ENCODE results near the gene CHAC2.

DNA sequence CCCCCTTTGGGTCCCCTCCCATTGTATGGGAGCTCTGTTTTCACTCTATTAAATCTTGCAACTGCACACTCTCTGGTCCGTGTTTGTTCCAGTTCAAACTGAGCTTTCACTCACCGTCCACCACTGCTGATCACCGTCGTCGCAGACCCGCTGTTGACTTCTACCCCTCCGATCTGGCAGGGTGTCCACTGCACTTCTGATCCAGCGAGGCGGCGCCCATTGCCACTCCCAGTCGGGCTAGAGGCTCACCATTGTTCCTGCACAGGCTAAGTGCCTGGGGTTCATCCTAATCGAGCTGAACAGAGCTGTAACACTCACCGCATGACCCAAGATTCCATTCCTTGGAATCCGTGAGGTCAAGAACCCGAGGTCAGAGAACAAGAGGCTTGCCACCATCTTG is 11.0 kb upstream of the CHAC2 start:
- TF ChIP-seq POLR2A (IDR thresholded peaks at IDR 0.05): no peak
- TF ChIP-seq, protein P1, sequence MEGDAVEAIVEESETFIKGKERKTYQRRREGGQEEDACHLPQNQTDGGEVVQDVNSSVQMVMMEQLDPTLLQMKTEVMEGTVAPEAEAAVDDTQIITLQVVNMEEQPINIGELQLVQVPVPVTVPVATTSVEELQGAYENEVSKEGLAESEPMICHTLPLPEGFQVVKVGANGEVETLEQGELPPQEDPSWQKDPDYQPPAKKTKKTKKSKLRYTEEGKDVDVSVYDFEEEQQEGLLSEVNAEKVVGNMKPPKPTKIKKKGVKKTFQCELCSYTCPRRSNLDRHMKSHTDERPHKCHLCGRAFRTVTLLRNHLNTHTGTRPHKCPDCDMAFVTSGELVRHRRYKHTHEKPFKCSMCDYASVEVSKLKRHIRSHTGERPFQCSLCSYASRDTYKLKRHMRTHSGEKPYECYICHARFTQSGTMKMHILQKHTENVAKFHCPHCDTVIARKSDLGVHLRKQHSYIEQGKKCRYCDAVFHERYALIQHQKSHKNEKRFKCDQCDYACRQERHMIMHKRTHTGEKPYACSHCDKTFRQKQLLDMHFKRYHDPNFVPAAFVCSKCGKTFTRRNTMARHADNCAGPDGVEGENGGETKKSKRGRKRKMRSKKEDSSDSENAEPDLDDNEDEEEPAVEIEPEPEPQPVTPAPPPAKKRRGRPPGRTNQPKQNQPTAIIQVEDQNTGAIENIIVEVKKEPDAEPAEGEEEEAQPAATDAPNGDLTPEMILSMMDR (IDR thresholded peaks at IDR 0.05): no peak
